PFSK-1 (cell line): Measurements from ENCODE around the gene ZNF836.

Source experiments
- POLR2AphosphoS5 ChIP-seq: IDR thresholded peaks from 2 replicates; pipeline ENCODE4 v1.6.1; 2012; ENCODE audit warnings: low read depth, mild to moderate bottlenecking, control low read depth, low read length, moderate library complexity
- REST ChIP-seq, 2 experiments: IDR thresholded peaks; 2 replicates each; pipeline versions ENCODE4 v1.6.1 to v1.8.0; 2011 to 2012; ENCODE audit warnings: low read depth in 2 of 2, low read length in 2 of 2, control low read depth in 1 of 2, inconsistent platforms in 1 of 2, mild to moderate bottlenecking in 1 of 2, moderate library complexity in 1 of 2; ENCODE audit not compliant: insufficient read depth in 1 of 2
- SIN3A ChIP-seq: IDR thresholded peaks from 2 replicates; pipeline ENCODE4 v1.6.1; 2012; ENCODE audit warnings: mild to moderate bottlenecking, low read length, moderate library complexity, borderline replicate concordance; ENCODE audit not compliant: insufficient read depth
- TAF1 ChIP-seq: IDR thresholded peaks from 2 replicates; pipeline ENCODE4 v1.6.1; 2012; ENCODE audit warnings: low read length, control low read depth, borderline replicate concordance; ENCODE audit not compliant: insufficient read depth

GRCh38 chr19:52200044-52200443 is 28.6 kb upstream of the ZNF836 start:
- TF ChIP-seq SIN3A (no peak), REST (IDR thresholded peaks at IDR 0.05; ENCODE audit: insufficient read depth in 1 of 2, low read depth in 2 of 2, low read length in 2 of 2) (no peak), POLR2AphosphoS5 (no peak), TAF1 (no peak)
